Measurements from ENCODE around the gene DRC1.

DNA sequence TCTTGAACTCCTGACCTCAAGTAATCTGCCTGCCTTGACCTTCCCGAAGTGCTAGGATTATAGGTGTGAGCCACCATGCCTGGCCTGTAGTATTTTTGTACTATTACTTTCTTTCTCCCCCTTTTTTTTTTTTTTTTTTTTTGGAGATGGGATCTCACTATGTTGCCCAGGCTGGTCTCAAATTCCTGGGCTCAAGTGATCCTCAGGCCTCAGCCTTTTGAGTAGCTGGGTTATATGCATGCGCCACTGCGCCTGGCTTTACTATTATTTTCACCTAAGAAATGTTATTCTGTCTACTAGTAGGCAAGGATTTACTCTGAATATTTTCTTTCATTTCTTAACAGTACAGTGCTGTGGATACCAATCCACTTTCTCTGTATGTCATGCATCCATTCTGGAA, 37.8 kb upstream of the DRC1 start:
- TF ChIP-seq YY1 (IDR thresholded peaks at IDR 0.05; ENCODE audit: insufficient read depth, insufficient read length), result no peak
- TF ChIP-seq ZNF274 (IDR thresholded peaks at IDR 0.05; ENCODE audit: low read depth, low read length), result no peak

Measured in NT2/D1 (cell line).